Astrocyte (in vitro differentiated cells and primary cell): ENCODE measurements around the gene VPS25. TPM values are rescaled to one million over a fixed set of nuclear protein-coding genes. Genes with fewer than 3 reads are reported as not detected.
A peak's percentile ranks its signal among the peaks of the same experiment; 100 is the strongest.

ENCODE experiments used
- DNase-seq: peaks from one replicate; pipeline ENCODE4 v3.0.0-alpha.2; 2010; ENCODE audit warnings: low read depth
- FAIRE-seq: peaks from 2 replicates; lab custom pipeline; 2011; peaks lifted over from hg19 to GRCh38; lab: Jason Lieb, UNC
- H2AFZ ChIP-seq: 2 replicates; pipeline ENCODE4 v1.6.0; 2012; ENCODE audit warnings: low read depth, low read length, inconsistent platforms
- H3K27ac ChIP-seq: 2 replicates; pipeline ENCODE4 v1.5.1; 2011; ENCODE audit warnings: low read depth, low read length, inconsistent platforms
- H3K27me3 ChIP-seq: 2 replicates; pipeline ENCODE4 v1.6.0; 2011; ENCODE audit warnings: low read length, inconsistent platforms; ENCODE audit not compliant: insufficient read depth
- H3K36me3 ChIP-seq: 2 replicates; pipeline ENCODE4 v1.5.1; 2011; ENCODE audit warnings: low read length, inconsistent platforms; ENCODE audit not compliant: insufficient read depth
- H3K4me1 ChIP-seq: 2 replicates; pipeline ENCODE4 v1.5.1; 2011; ENCODE audit warnings: low read length, inconsistent platforms; ENCODE audit not compliant: insufficient read depth
- H3K4me2 ChIP-seq: 2 replicates; pipeline ENCODE4 v1.6.0; 2012; ENCODE audit warnings: low read length, inconsistent platforms
- H3K4me3 ChIP-seq: 2 replicates; pipeline ENCODE4 v1.5.1; 2011; ENCODE audit warnings: low read depth, mild to moderate bottlenecking, low read length, inconsistent platforms; ENCODE audit not compliant: insufficient read depth
- H3K79me2 ChIP-seq: 2 replicates; pipeline ENCODE4 v1.6.0; 2012; ENCODE audit warnings: mild to moderate bottlenecking, low read length, inconsistent platforms; ENCODE audit not compliant: insufficient read depth
- H3K9ac ChIP-seq: 2 replicates; pipeline ENCODE4 v1.6.0; 2012; ENCODE audit warnings: mild to moderate bottlenecking, low read length, inconsistent platforms
- H3K9me3 ChIP-seq: 2 replicates; pipeline ENCODE4 v1.5.1; 2012; ENCODE audit warnings: low read depth, mild to moderate bottlenecking, low read length, inconsistent platforms; ENCODE audit not compliant: insufficient read depth
- H4K20me1 ChIP-seq: 2 replicates; pipeline ENCODE4 v1.6.0; 2012; ENCODE audit warnings: low read length, inconsistent platforms; ENCODE audit not compliant: insufficient read depth
- H3K27ac Mint-ChIP-seq: one replicate; pipeline ENCODE4 v1.8.0; 2021; ENCODE audit warnings: mild to moderate bottlenecking, mixed read lengths; ENCODE audit not compliant: unreplicated experiment
- H3K27me3 Mint-ChIP-seq: one replicate; pipeline ENCODE4 v1.8.0; 2021; ENCODE audit warnings: low read depth, mixed read lengths; ENCODE audit not compliant: unreplicated experiment
- H3K36me3 Mint-ChIP-seq: one replicate; pipeline ENCODE4 v1.8.0; 2021; ENCODE audit warnings: low read depth, mixed read lengths; ENCODE audit not compliant: unreplicated experiment
- H3K4me1 Mint-ChIP-seq: one replicate; pipeline ENCODE4 v1.8.0; 2021; ENCODE audit warnings: low read depth, mixed read lengths; ENCODE audit not compliant: unreplicated experiment
- H3K4me3 Mint-ChIP-seq: one replicate; pipeline ENCODE4 v1.8.0; 2021; ENCODE audit warnings: mild to moderate bottlenecking, moderate library complexity, mixed read lengths; ENCODE audit not compliant: unreplicated experiment
- H3K9me3 Mint-ChIP-seq: one replicate; pipeline ENCODE4 v1.8.0; 2021; ENCODE audit warnings: mild to moderate bottlenecking, mixed read lengths; ENCODE audit not compliant: unreplicated experiment
- CTCF ChIP-seq: IDR thresholded peaks from 2 replicates; pipeline ENCODE4 v1.5.1; 2011; ENCODE audit warnings: low read depth, mild to moderate bottlenecking, inconsistent platforms, low read length, moderate library complexity; ENCODE audit not compliant: insufficient read depth
- EZH2 ChIP-seq: IDR thresholded peaks from 2 replicates; pipeline ENCODE4 v1.6.1; 2012; ENCODE audit warnings: mild to moderate bottlenecking, low read length, inconsistent platforms; ENCODE audit not compliant: insufficient read depth
- total RNA-seq: library from RNA; stranded (reverse); gene quantifications from 2 replicates; pipeline ENCODE4 v1.2.1, GENCODE V29; 2021

Gene VPS25
- total RNA-seq, 1 donor from 2014 or later, result 49.5 TPM

DNA sequence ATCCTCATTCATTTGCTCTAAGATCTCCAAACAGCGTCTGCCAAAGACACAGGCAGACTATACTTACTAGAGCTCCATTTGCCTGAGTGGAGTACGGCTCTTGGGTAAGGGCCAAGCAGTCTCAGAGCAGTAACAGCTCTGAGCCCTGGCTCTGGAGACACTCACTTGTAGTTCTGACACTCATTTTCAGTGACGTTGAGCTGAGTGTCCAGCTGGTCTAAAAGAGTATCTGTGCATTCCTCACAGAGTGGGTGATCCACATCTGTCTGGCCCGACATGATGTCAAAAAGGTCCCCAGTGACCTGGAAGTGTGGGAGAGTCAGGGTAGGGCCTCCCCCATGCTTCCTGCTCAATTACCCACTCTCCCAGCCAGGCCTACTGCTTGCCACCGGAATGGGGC lies 45.1 kb downstream of the VPS25 start:
- peaks cover 26% of the 10 kb centered on the region for H3K36me3 Mint-ChIP-seq
- H3K27me3 ChIP-seq, result no peaks in the 10 kb centered on the region

GRCh38 chr17:42819939-42820535 lies 46.8 kb downstream of the VPS25 start:
- Histone ChIP-seq H3K4me2 (no peak overlapping the region), H3K27ac (no peak overlapping the region), H3K36me3 (peaks cover 41% of the 10 kb centered on the region), H4K20me1 (peaks cover 7% of the 10 kb centered on the region), H3K4me1 (peaks cover 31% of the 10 kb centered on the region), H3K9ac (no peak overlapping the region), H3K9me3 (no peaks in the 10 kb centered on the region), H3K27me3 (no peaks in the 10 kb centered on the region), H3K79me2 (peaks cover 31% of the 10 kb centered on the region), H3K4me3 (no peak overlapping the region), H2AFZ (no peak overlapping the region)
- TF ChIP-seq EZH2, result no peak
- peak; percentile 82 for TF ChIP-seq CTCF
- DNase-seq (no peak), FAIRE-seq (no peak)
- no peaks in the 10 kb centered on the region for H3K27me3 Mint-ChIP-seq
- H3K27ac Mint-ChIP-seq, result peak overlapping the region; percentile 23
- peaks cover 23% of the 10 kb centered on the region for H3K4me1 Mint-ChIP-seq
- H3K4me3 Mint-ChIP-seq, result no peak overlapping the region
- peaks cover 17% of the 10 kb centered on the region for H3K36me3 Mint-ChIP-seq
- no peaks in the 10 kb centered on the region for H3K9me3 Mint-ChIP-seq

More for the DNA sequence above, 45.1 kb downstream of the VPS25 start:
- peaks cover 29% of the 10 kb centered on the region for H3K4me1 Mint-ChIP-seq
- peaks cover 7% of the 10 kb centered on the region for H4K20me1 ChIP-seq
- H2AFZ ChIP-seq, result no peak overlapping the region
- H3K27ac Mint-ChIP-seq, result peak overlapping the region; percentile 97
- DNase-seq, result peak; percentile 27
- peak overlapping the region; percentile 78 for H3K27ac ChIP-seq
- H3K4me1 ChIP-seq, result peaks cover 37% of the 10 kb centered on the region
- no peaks in the 10 kb centered on the region for H3K9me3 Mint-ChIP-seq
- FAIRE-seq, result no peak
- H3K9ac ChIP-seq, result peak overlapping the region; percentile 66
- H3K36me3 ChIP-seq, result peaks cover 51% of the 10 kb centered on the region
- H3K4me3 Mint-ChIP-seq, result peak overlapping the region; percentile 18
- no peaks in the 10 kb centered on the region for H3K27me3 Mint-ChIP-seq
- H3K4me2 ChIP-seq, result peak overlapping the region; percentile 34
- H3K79me2 ChIP-seq, result peaks cover 24% of the 10 kb centered on the region
- no peaks in the 10 kb centered on the region for H3K9me3 ChIP-seq
- no peak overlapping the region for H3K4me3 ChIP-seq
- TF ChIP-seq CTCF (no peak), EZH2 (no peak)

GRCh38 chr17:42821176-42821575 lies 47.9 kb downstream of the VPS25 start:
- H3K4me1 Mint-ChIP-seq, result peaks cover 19% of the 10 kb centered on the region
- peaks cover 1% of the 10 kb centered on the region for H3K27me3 ChIP-seq
- DNase-seq, result no peak
- H3K4me2 ChIP-seq, result no peak overlapping the region
- H3K9ac ChIP-seq, result no peak overlapping the region
- H3K9me3 ChIP-seq, result no peaks in the 10 kb centered on the region
- peaks cover 31% of the 10 kb centered on the region for H3K79me2 ChIP-seq
- H4K20me1 ChIP-seq, result peaks cover 7% of the 10 kb centered on the region
- no peak overlapping the region for H3K4me3 ChIP-seq
- no peak overlapping the region for H3K4me3 Mint-ChIP-seq
- no peak for FAIRE-seq
- no peak overlapping the region for H3K27ac ChIP-seq
- TF ChIP-seq EZH2 (no peak), CTCF (no peak)
- peaks cover 33% of the 10 kb centered on the region for H3K36me3 ChIP-seq
- H3K27me3 Mint-ChIP-seq, result no peaks in the 10 kb centered on the region
- no peak overlapping the region for H3K27ac Mint-ChIP-seq
- no peaks in the 10 kb centered on the region for H3K9me3 Mint-ChIP-seq
- peaks cover 12% of the 10 kb centered on the region for H3K36me3 Mint-ChIP-seq
- H2AFZ ChIP-seq, result no peak overlapping the region
- peaks cover 20% of the 10 kb centered on the region for H3K4me1 ChIP-seq
